ENCODE data around the gene BSG.

DNA sequence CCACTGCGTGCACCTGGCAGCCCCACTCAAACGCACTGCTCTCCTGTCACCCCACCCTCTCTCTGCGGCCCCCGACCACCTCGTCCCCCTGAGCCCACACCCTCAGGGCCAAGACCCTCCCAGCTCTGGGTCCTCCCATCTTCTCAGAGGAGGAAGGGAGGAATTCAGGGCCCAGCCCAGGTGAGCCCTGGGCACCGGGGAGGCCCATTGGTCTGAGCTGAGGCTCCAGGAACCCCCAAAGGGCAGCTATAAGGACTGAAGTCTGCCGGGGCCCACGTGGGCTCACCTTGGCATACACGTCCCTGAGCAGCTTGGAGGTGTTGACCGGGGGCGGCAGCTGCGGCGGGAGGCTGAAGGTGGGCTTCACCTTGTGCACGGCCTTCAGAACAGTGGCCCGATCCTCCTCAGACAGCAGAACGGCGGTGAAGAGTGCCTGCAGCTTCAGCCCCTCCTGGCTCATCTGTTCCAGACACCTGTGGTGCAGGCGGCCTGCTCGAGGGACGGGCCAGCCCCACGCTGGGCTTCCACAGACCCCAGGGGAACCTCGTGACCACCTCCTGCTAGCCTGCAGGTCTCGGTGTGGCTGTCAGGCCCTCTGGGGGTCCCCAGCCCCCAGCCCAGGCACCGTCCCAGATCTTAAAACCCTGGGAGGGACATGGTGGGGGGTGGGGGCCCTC, 52.2 kb downstream of the BSG start:
- no peak for TF ChIP-seq CTCF (IDR thresholded peaks at IDR 0.05)
- TF ChIP-seq REST (IDR thresholded peaks at IDR 0.05; ENCODE audit: insufficient read depth in 1 of 2, low read depth in 2 of 2, low read length in 1 of 2), result no peak
- TF ChIP-seq SIN3A (IDR thresholded peaks at IDR 0.05; ENCODE audit: borderline replicate concordance, insufficient read depth, low read depth, low read length), result no peak
- no peak for TF ChIP-seq POLR2AphosphoS5 (IDR thresholded peaks at IDR 0.05; ENCODE audit: low read depth, low read length)
